Testis (tissue), 2 donors: ENCODE data around the gene MLF1.

Source experiments
- CTCF ChIP-seq, 3 experiments: fragments of 450-650 bp in 2 of 3; fragments of 200-600 bp in 1 of 3; sonication (generic) in 1 of 3; IDR thresholded peaks; one replicate each; pipeline ENCODE4 v1.5.1; 2016 to 2019; ENCODE audit warnings: antibody characterized with exemption in 3 of 3, mild to moderate bottlenecking in 2 of 3, moderate library complexity in 1 of 3
- POLR2A ChIP-seq: fragments of 450-650 bp; IDR thresholded peaks from one replicate; pipeline ENCODE4 v1.6.1; 2017; ENCODE audit warnings: antibody characterized with exemption, mild to moderate bottlenecking, moderate library complexity

DNA sequence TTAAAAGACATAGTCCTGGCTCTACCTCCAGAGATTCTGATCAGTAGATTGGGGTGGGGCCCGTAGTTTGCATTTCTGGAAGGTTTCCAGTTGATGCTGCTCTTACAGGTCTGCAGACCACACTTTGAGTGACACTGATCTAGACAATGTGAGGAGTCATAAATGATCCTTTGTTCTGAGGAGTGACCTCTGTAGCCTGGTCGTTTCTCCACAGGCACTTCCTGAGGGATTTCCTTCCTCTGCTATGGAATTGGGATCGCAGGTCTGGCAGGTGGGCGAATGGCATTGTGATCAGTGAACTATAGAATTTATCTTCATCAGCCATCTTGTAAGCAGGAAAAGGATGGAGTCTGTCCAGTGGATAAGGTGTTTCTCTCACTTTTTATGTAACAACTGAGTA, 78.8 kb downstream of the MLF1 start:
- TF ChIP-seq CTCF (IDR thresholded peaks at IDR 0.05) (no peak), POLR2A (no peak)
